Measurements from ENCODE around the gene CCDC51. TPM values are rescaled to one million over a fixed set of nuclear protein-coding genes. Genes with fewer than 3 reads are reported as not detected.
A peak's percentile ranks its signal among the peaks of the same experiment; 100 is the strongest.
"Not testable (repeated sequence)": the region's sequence is repeated elsewhere in the genome, so short reads cannot be mapped to it uniquely, and the experiment has no call there.

The CCDC51 gene
- total RNA-seq, 1 donor from 2014 or later, result 13.3 TPM

GRCh38 chr3:48467110-48467454 is 27.2 kb upstream of the CCDC51 start:
- ATAC-seq, result no peak

DNA sequence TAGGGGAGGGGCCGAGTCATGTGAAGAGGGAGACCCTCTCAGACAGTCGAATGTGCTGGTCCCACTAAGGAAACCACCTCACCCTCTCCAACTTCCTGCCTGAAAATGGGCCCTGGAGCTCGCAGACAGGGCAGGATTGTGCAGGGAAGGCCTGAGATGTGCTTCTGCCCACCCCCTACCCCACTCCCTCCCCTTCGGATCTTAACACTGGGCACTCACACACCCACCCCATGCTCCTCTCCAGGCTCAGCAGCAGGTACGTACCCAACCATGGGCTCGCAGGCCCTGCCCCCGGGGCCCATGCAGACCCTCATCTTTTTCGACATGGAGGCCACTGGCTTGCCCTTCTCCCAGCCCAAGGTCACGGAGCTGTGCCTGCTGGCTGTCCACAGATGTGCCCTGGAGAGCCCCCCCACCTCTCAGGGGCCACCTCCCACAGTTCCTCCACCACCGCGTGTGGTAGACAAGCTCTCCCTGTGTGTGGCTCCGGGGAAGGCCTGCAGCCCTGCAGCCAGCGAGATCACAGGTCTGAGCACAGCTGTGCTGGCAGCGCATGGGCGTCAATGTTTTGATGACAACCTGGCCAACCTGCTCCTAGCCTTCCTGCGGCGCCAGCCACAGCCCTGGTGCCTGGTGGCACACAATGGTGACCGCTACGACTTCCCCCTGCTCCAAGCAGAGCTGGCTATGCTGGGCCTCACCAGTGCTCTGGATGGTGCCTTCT is 26.6 kb upstream of the CCDC51 start:
- ATAC-seq (peak; percentile 12), DNase-seq (no peak)
- intact Hi-C loops (cut with micrococcal nuclease), result no loop called here

More at GRCh38 chr3:48467110-48467454, 27.2 kb upstream of the CCDC51 start:
- intact Hi-C loops (cut with micrococcal nuclease), result no loop called here
- no peak for DNase-seq

DNA sequence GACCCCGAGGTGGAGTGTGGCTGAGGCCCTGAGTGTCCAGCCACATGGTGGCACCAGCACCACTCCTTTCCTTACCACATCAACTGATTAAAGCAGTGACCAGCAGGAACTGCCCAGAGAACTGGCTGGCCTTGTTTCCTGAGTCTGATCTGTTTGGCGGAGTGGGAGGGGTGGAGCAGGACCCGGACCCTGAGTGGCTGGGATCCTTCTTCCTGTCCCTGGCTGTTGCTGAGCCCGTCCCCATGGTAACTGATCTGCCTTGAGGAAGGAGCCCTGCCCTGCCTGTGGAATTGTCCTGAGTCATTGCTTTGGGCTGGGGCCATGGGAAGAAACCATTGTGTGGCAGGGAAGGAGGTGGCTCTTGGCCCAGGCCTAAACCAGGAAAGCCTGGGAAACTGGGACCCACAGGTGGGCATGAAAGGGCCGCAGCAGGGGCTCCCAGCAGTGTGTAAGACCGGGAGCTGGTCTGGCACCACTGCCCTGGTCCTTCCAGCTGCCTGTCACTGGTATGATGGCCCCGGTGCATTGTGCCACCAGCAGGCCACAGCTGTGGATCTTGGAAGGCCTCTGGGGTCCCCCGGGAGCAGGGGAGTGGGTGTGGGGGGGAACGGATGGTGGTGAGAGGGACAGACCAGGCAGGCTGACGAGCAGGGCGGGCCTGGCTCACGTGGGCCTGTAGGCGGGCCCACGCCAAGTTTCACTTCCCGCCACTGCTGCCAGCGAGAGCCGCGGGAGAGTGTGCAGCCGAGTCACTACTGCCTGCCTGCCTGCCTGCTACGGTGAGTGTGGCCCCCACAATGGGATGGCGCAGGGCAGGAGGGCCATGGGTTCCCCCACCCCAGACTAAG is 25.8 kb upstream of the CCDC51 start:
- ATAC-seq, result peak; percentile 94
- intact Hi-C loops (cut with micrococcal nuclease), result no loop called here
- DNase-seq, result peak; percentile 95

DNA sequence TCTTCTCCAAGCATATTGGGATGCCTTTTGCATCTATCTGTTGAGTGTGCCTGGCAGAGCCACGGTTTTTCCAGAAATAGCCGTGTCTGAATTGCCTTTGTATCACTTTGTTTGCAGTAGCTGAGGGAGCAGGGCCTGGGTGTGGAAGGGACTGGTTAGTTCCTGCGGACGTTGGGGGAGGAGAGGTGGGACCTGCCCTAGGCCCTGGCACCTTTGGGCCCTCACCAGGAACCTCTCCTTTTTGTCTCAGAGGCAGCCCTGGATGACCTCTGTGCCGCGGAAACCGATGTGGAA is 25.3 kb upstream of the CCDC51 start:
- no peak for ATAC-seq
- intact Hi-C loops (cut with micrococcal nuclease), result no loop called here

GRCh38 chr3:48464713-48465221 is 24.8 kb upstream of the CCDC51 start:
- ATAC-seq (no peak), DNase-seq (no peak)
- intact Hi-C loops (cut with micrococcal nuclease), result loop anchor here (5.0 kb wide), 1 partner anchor 83 kb away; no protein-coding TSS in a partner anchor

More for the DNA sequence above, 25.3 kb upstream of the CCDC51 start:
- DNase-seq, result no peak

DNA sequence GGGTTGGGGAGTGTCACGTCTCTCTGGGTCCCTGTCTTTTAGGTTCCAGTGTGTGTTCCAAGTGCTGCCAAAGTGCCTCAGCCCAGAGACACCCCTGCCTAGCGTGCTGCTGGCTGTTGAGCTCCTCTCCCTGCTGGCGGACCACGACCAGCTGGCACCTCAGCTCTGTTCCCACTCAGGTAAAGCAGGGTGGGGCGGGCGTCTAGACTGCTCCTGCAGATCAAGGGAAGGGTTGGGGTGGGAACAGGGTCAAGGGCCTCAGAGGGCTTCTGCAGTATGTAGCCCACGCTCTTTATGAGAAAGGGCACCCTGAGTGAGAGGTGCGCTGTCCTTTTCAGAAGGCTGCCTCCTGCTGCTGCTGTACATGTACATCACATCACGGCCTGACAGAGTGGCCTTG is 23.8 kb upstream of the CCDC51 start:
- ATAC-seq, result no peak
- intact Hi-C loops (cut with micrococcal nuclease), result loop anchor here (5.0 kb wide), 1 partner anchor 84 kb away; no protein-coding TSS in a partner anchor
- no peak for DNase-seq

DNA sequence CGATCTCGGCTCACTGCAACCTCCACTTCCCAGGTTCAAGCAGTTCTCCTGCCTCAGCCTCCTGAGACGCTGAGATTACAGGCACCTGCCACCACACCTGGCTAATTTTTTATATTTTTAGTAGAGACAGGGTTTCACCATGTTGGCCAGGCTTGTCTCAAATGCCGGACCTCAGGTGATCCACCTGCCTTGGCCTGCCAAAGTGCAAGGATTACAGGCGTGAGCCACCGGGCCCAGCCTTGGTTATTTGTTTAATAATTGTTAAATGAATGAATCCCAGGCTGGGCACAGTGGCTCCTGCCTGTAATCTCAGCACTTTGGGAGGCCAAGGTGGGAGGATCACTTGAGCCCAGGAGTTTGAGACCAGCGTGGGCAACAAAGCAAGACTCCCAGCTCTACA is 21.8 kb upstream of the CCDC51 start:
- DNase-seq, ATAC-seq: not testable (repeated sequence)
- intact Hi-C loops (cut with micrococcal nuclease), result loop anchor here (5.0 kb wide), 1 partner anchor 86 kb away; no protein-coding TSS in a partner anchor

GRCh38 chr3:48460517-48460902 is 20.6 kb upstream of the CCDC51 start:
- intact Hi-C loops (cut with micrococcal nuclease), result loop anchor here (5.0 kb wide), 1 partner anchor 87 kb away; no protein-coding TSS in a partner anchor
- DNase-seq (no peak), ATAC-seq (no peak)

GRCh38 chr3:48459773-48460516 is 20.0 kb upstream of the CCDC51 start:
- DNase-seq (no peak), ATAC-seq (peak; percentile 19)
- intact Hi-C loops (cut with micrococcal nuclease), result loop anchor here (5.0 kb wide), 1 partner anchor 87 kb away; no protein-coding TSS in a partner anchor

GRCh38 chr3:48459331-48459730 is 19.4 kb upstream of the CCDC51 start:
- no peak for ATAC-seq
- no peak for DNase-seq
- intact Hi-C loops (cut with micrococcal nuclease), result no loop called here

- intact Hi-C loops (cut with micrococcal nuclease), result no loop called here
- no peak for DNase-seq
- no peak for ATAC-seq
Observed at GRCh38 chr3:48456456-48456855, 16.5 kb upstream of the CCDC51 start.

GRCh38 chr3:48451270-48451669 is 11.4 kb upstream of the CCDC51 start:
- ATAC-seq (no peak), DNase-seq (no peak)
- intact Hi-C loops (cut with micrococcal nuclease), result no loop called here

DNA sequence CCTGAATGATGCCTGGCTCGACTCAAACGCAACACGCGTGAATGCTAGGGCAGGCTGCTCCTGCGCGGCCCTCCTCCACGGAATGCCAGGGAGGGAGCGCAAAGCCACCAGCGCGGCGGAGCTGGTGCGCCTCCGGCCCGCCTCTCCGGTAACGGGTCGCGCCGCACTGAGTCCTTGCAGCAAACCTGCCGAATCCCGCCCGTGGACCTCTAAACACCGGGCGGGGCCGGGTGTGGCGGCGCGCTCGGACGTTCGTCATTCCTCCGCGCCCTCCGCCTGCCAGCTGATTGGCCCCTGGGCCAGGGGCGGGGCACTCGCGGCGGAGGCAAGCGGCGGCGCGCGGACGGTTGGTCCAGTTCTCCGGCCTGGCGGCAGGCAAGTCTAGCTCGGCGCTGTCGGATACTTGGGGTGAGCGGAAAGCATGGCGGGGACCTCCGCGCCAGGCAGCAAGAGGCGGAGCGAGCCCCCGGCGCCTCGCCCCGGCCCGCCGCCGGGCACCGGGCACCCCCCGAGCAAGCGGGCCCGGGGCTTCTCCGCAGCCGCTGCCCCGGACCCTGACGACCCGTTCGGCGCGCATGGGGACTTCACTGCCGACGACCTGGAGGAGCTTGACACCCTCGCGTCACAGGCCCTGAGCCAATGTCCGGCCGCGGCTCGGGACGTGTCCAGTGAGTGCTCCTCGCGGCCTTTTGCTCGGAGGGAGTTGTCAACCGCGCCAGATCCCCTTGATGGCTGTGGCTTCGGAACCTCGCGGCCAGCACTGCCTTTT is 6.7 kb upstream of the CCDC51 start, which contains the start of gene ATRIP:
ATRIP (plus strand) TSS at position 313 of the 769 bp plus-strand sequence; CDS start at position 422, 109 bp downstream.
- peak; percentile 99 for ATAC-seq
- peak; percentile 94 for DNase-seq
- intact Hi-C loops (cut with micrococcal nuclease), result no loop called here

DNA sequence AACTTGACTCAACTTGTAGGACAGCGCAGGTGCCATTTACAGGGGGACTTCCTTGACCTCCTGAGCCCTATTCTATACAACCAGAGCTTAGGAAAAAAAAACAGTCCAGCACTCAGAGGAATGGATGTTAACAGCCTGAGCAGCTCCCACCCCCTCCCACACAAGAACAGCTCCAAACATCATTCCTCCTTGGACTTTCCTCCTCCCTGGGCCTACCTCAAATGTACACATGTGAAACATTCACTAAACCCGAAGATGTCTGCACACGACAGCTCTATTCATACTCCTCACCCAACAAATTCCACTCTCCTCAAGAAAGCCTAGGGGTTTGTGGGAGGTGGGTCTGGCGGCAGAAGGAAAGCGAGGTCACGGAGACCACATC is 6.1 kb upstream of the CCDC51 start:
- intact Hi-C loops (cut with micrococcal nuclease), result no loop called here
- no peak for ATAC-seq

DNA sequence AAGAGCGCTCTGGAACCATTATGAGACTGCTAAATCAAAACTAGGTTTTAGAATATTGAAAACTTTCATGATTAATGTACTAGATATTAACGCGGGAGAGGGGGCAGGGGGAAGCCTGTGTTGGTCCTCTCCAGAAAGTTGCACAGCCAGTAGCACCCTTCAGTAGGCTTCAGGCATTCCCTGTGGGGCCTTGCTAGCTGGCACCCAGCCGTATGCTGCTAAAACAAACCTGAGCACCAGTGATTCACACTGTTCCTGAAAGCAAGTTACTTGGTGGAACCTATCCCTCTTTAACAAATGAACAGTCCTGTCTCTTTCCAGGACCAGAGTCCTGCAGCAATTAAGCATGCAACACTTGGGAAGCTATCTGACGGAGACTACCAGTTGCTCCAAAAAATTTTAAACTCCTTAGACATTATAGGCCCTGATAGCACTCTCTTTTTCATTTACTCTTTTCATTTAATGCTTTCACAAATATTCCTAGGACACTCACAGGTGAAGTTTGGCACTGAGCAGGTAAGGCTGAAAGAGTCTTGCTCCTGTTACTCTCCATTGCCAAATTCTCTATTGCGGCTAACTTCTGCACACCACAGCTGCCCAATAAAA is 5.5 kb upstream of the CCDC51 start:
- intact Hi-C loops (cut with micrococcal nuclease), result no loop called here
- ATAC-seq (no peak), DNase-seq (no peak)

More for the DNA sequence above, 6.1 kb upstream of the CCDC51 start:
- no peak for DNase-seq

DNA sequence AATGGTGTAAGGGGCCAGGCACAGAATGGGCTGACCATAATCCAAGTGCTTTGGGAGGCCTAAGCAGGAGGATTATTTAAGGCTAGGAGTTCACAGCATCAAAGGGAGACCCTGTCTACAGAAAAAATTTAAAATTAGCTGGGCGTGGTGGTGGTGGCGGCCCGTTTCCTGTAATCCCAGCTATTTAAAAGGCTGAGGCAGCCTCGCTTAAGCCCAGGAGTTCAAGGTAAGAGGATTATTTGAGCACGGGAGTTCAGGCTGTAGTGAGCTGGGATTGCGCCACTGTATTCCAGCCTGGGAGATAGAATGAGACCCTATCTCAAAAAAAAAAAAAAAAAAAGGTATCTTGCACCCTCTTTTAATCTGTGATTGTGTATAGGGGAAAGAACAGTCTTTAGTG is 2.0 kb upstream of the CCDC51 start:
- ATAC-seq, result no peak
- no peak for DNase-seq
- intact Hi-C loops (cut with micrococcal nuclease), result no loop called here

DNA sequence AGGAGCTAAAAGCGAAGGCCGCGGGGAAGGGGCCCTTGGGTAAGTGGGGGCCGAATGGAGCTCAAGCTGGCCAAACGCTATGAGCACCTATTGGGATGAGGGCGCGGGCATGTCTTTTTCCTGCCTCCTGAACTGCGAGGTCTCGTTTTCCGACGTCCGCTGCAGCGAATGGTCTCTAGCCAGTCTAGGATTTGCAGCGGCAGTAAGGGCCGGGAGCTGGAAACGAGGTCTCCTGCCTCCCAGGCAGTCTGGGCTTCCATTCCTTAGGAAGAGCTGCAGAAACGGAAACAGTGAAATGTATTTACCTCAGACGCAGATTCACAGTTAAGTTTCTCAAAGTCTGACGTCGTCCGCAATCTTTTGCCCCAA is 655 bp upstream of the CCDC51 start:
- DNase-seq, result no peak
- intact Hi-C loops (cut with micrococcal nuclease), result no loop called here
- no peak for ATAC-seq

DNA sequence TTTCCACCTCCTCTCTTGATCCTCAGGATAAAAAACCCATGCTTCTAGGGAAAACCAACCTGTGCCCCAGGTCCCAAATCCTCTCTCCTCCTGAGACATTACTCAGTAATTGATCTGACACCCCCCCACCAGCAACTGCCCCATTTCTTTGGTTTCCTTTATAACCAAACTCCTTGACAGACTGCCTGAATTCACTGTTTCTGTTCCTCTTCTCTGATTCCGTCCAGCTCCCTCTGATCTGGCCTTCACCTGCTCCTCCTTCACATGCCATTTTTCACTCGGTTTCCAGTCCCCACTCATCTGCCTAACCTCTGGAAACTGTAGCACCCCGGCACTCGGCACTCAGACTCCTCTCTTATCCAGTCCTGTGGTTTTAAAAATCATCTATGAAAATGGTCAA is 2.1 kb downstream of the CCDC51 start:
- DNase-seq (no peak), ATAC-seq (no peak)
- intact Hi-C loops (cut with micrococcal nuclease), result loop anchor here (5.0 to 10.0 kb wide), 2 partner anchors 41 to 163 kb away; no protein-coding TSS in a partner anchor
